ENCODE results near the gene ARHGEF10L.

DNA sequence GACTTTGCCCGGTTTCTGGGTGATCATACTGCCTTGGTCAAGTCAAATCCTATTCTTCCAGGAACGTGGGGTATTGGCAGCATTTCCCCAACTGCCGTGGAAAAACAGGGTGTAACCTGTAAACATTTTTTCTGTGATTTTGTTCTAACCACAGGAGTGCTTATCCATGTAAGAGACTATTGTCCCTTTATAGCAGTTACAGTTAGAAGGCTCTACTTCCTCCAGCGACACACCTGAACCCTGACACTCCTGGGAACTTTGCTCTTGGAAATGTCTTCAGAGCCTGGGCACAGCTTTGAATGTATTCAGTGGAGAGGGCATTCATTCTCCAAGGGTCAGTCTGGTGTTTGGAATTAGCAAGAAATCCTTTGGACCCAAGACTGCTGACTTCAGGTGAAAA lies 26.4 kb upstream of the ARHGEF10L start:
- TF ChIP-seq, protein P1, sequence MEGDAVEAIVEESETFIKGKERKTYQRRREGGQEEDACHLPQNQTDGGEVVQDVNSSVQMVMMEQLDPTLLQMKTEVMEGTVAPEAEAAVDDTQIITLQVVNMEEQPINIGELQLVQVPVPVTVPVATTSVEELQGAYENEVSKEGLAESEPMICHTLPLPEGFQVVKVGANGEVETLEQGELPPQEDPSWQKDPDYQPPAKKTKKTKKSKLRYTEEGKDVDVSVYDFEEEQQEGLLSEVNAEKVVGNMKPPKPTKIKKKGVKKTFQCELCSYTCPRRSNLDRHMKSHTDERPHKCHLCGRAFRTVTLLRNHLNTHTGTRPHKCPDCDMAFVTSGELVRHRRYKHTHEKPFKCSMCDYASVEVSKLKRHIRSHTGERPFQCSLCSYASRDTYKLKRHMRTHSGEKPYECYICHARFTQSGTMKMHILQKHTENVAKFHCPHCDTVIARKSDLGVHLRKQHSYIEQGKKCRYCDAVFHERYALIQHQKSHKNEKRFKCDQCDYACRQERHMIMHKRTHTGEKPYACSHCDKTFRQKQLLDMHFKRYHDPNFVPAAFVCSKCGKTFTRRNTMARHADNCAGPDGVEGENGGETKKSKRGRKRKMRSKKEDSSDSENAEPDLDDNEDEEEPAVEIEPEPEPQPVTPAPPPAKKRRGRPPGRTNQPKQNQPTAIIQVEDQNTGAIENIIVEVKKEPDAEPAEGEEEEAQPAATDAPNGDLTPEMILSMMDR (IDR thresholded peaks at IDR 0.05): no peak
- no peak for TF ChIP-seq POLR2A (IDR thresholded peaks at IDR 0.05)

Measured in prostate gland (tissue), 2 donors.